GM19395 (cell line): ENCODE results near the gene ASPG.

Experiments
- ATAC-seq: cut with Tn5 transposase; IDR thresholded peaks from one replicate; pipeline ENCODE4 v1.9.1; 2021; ENCODE audit warnings: mild to moderate bottlenecking, moderate library complexity; ENCODE audit not compliant: unreplicated experiment

The ASPG gene

GRCh38 chr14:104116288-104116755 lies 30.8 kb downstream of the ASPG start:
- no peak for ATAC-seq

GRCh38 chr14:104116756-104117340 lies 31.3 kb downstream of the ASPG start:
- no peak for ATAC-seq

GRCh38 chr14:104117341-104118005 lies 32.0 kb downstream of the ASPG start:
- ATAC-seq: no peak

- no peak for ATAC-seq
Observed at GRCh38 chr14:104118006-104118844, 32.7 kb downstream of the ASPG start.

GRCh38 chr14:104119119-104119487 lies 33.6 kb downstream of the ASPG start:
- no peak for ATAC-seq

GRCh38 chr14:104119488-104120251 lies 34.2 kb downstream of the ASPG start:
- ATAC-seq: no peak

- no peak for ATAC-seq
Observed at GRCh38 chr14:104120281-104120741, 34.8 kb downstream of the ASPG start.

GRCh38 chr14:104121142-104121541 lies 35.6 kb downstream of the ASPG start:
- no peak for ATAC-seq

- ATAC-seq: no peak
Observed at GRCh38 chr14:104123879-104124278, 38.4 kb downstream of the ASPG start.

GRCh38 chr14:104125011-104125410 lies 39.5 kb downstream of the ASPG start:
- ATAC-seq: no peak

- no peak for ATAC-seq
Observed at GRCh38 chr14:104126753-104127152, 41.3 kb downstream of the ASPG start.

- ATAC-seq: no peak
Observed at GRCh38 chr14:104128981-104129380, 43.5 kb downstream of the ASPG start.

- no peak for ATAC-seq
Observed at GRCh38 chr14:104129556-104129955, 44.1 kb downstream of the ASPG start.

- ATAC-seq: no peak
Observed at GRCh38 chr14:104130974-104131651, 45.6 kb downstream of the ASPG start.

- ATAC-seq: no peak
Observed at GRCh38 chr14:104131968-104132732, 46.6 kb downstream of the ASPG start.

GRCh38 chr14:104132981-104133380 lies 47.5 kb downstream of the ASPG start:
- ATAC-seq: no peak

- ATAC-seq: no peak
Observed at GRCh38 chr14:104133496-104133895, 48.0 kb downstream of the ASPG start.

GRCh38 chr14:104134061-104134965 lies 48.8 kb downstream of the ASPG start:
- ATAC-seq: no peak
